WTC11 (cell line): ENCODE results near the gene CTDNEP1. TPM values are rescaled to one million over a fixed set of nuclear protein-coding genes. Genes with fewer than 3 reads are reported as not detected.

Experiments used
- ATAC-seq: fragments of 200-7000 bp; cut with Tn5 transposase; 2 replicates; pipeline ENCODE4 v1.10.0; 2021; ENCODE audit warnings: mild to moderate bottlenecking, moderate library complexity
- CTCF ChIA-PET: fragments of 300-600 bp; sonication (Branson Sonifier 250); formaldehyde crosslinking; loops from one replicate; lab custom pipeline; 2021; ENCODE audit warnings: antibody characterized with exemption; lab: Charles Lee
- POLR2A ChIA-PET: fragments of 350-600 bp; sonication (Branson Sonifier 250); formaldehyde crosslinking; loops from one replicate; lab custom pipeline; 2021; ENCODE audit warnings: antibody characterized with exemption; lab: Charles Lee
- DNase-seq: peaks from one replicate; pipeline ENCODE4 v3.0.0; 2021; ENCODE audit warnings: low spot score
- H3K27ac Mint-ChIP-seq: 2 replicates; pipeline ENCODE4 v1.8.0; 2021; ENCODE audit warnings: mixed read lengths
- H3K27me3 Mint-ChIP-seq: 2 replicates; pipeline ENCODE4 v1.8.0; 2021; ENCODE audit warnings: low read depth, mild to moderate bottlenecking, moderate library complexity, mixed read lengths
- H3K36me3 Mint-ChIP-seq: 2 replicates; pipeline ENCODE4 v1.8.0; 2021; ENCODE audit warnings: mixed read lengths
- H3K4me1 Mint-ChIP-seq: 2 replicates; pipeline ENCODE4 v1.8.0; 2022; ENCODE audit warnings: mixed read lengths
- H3K4me3 Mint-ChIP-seq: 2 replicates; pipeline ENCODE4 v1.8.0; 2021; ENCODE audit warnings: mild to moderate bottlenecking, moderate library complexity, mixed read lengths
- H3K9me3 Mint-ChIP-seq: 2 replicates; pipeline ENCODE4 v1.8.0; 2021; ENCODE audit warnings: mixed read lengths
- ELF4 ChIP-seq: sonication (generic); formaldehyde crosslinking; IDR thresholded peaks from 2 replicates; pipeline ENCODE4 v1.8.1; 2022; ENCODE audit warnings: low read depth, mild to moderate bottlenecking, moderate library complexity, missing genetic modification reagents
- FOXP1 ChIP-seq: sonication (generic); formaldehyde crosslinking; IDR thresholded peaks from 2 replicates; pipeline ENCODE4 v1.8.0; 2022; ENCODE audit warnings: missing genetic modification reagents, mild to moderate bottlenecking, moderate library complexity, borderline replicate concordance
- NR1H2 ChIP-seq: sonication (generic); formaldehyde crosslinking; IDR thresholded peaks from 2 replicates; pipeline ENCODE4 v1.9.0; 2021; ENCODE audit warnings: mild to moderate bottlenecking, moderate library complexity, missing genetic modification reagents
- OVOL2 ChIP-seq: fragments of 250-450 bp; sonication (Bioruptor Pico); IDR thresholded peaks from 2 replicates; pipeline ENCODE4 v1.9.0; 2021; ENCODE audit warnings: mild to moderate bottlenecking, borderline replicate concordance
- PREB ChIP-seq: sonication (generic); formaldehyde crosslinking; IDR thresholded peaks from 2 replicates; pipeline ENCODE4 v1.8.1; 2022; ENCODE audit warnings: mild to moderate bottlenecking, missing genetic modification reagents, moderate library complexity, borderline replicate concordance
- SMAD4 ChIP-seq: sonication (generic); formaldehyde crosslinking; IDR thresholded peaks from 2 replicates; pipeline ENCODE4 v1.8.0; 2022; ENCODE audit warnings: mild to moderate bottlenecking, missing genetic modification reagents
- TCF7 ChIP-seq: sonication (generic); formaldehyde crosslinking; IDR thresholded peaks from 2 replicates; pipeline ENCODE4 v1.8.0; 2022; ENCODE audit warnings: mild to moderate bottlenecking, low read depth, missing genetic modification reagents, moderate library complexity
- TEAD4 ChIP-seq: sonication (generic); formaldehyde crosslinking; IDR thresholded peaks from 2 replicates; pipeline ENCODE4 v1.8.0; 2022; ENCODE audit warnings: mild to moderate bottlenecking, missing genetic modification reagents
- ZNF416 ChIP-seq: fragments of 250-450 bp; sonication (Bioruptor Pico); IDR thresholded peaks from 2 replicates; pipeline ENCODE4 v1.9.0; 2021; ENCODE audit warnings: mild to moderate bottlenecking, inconsistent platforms
- ZNF532 ChIP-seq: fragments of 250-450 bp; sonication (Bioruptor Pico); IDR thresholded peaks from 2 replicates; pipeline ENCODE4 v1.9.0; 2021; ENCODE audit warnings: mild to moderate bottlenecking, borderline replicate concordance
- total RNA-seq: library from RNA; stranded (reverse); gene quantifications from 3 replicates; pipeline ENCODE4 v1.2.3, GENCODE V29; 2021
- TF ChIP-seq, protein P1 (sequence below): fragments of 250-450 bp; sonication (Bioruptor Pico); IDR thresholded peaks from 2 replicates; pipeline ENCODE4 v1.9.0; 2021; ENCODE audit warnings: moderate library complexity, mild to moderate bottlenecking, inconsistent platforms, borderline replicate concordance
- TF ChIP-seq, protein P2 (sequence below): sonication (generic); formaldehyde crosslinking; IDR thresholded peaks from 2 replicates; pipeline ENCODE4 v1.8.1; 2023; ENCODE audit warnings: mild to moderate bottlenecking, moderate library complexity, missing genetic modification reagents

The CTDNEP1 gene
- total RNA-seq, 1 experiment from 2014 or later = 127 TPM

GRCh38 chr17:7283471-7284216 is 32.1 kb upstream of the CTDNEP1 start (continued):
- TF ChIP-seq ZNF532 (CRISPR knock-in tag) (no peak), FOXP1 (CRISPR knock-in tag) (no peak), TCF7 (CRISPR knock-in tag) (no peak), PREB (no peak), TEAD4 (CRISPR knock-in tag) (no peak), SMAD4 (no peak)
- TF ChIP-seq, protein P1, sequence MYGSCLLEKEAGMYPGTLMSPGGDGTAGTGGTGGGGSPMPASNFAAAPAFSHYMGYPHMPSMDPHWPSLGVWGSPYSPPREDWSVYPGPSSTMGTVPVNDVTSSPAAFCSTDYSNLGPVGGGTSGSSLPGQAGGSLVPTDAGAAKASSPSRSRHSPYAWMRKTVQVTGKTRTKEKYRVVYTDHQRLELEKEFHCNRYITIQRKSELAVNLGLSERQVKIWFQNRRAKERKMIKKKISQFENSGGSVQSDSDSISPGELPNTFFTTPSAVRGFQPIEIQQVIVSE = no peak

- ATAC-seq (no peak), DNase-seq (no peak)
- TF ChIP-seq NR1H2 (CRISPR knock-in tag) (no peak), ELF4 (CRISPR knock-in tag) (no peak), OVOL2 (CRISPR knock-in tag) (no peak), ZNF416 (CRISPR knock-in tag) (no peak)
- TF ChIP-seq, protein P2, sequence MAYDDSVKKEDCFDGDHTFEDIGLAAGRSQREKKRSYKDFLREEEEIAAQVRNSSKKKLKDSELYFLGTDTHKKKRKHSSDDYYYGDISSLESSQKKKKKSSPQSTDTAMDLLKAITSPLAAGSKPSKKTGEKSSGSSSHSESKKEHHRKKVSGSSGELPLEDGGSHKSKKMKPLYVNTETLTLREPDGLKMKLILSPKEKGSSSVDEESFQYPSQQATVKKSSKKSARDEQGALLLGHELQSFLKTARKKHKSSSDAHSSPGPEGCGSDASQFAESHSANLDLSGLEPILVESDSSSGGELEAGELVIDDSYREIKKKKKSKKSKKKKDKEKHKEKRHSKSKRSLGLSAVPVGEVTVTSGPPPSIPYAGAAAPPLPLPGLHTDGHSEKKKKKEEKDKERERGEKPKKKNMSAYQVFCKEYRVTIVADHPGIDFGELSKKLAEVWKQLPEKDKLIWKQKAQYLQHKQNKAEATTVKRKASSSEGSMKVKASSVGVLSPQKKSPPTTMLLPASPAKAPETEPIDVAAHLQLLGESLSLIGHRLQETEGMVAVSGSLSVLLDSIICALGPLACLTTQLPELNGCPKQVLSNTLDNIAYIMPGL (CRISPR knock-in tag) = no peak
- H3K27ac Mint-ChIP-seq = no peak overlapping the region
- peak overlapping the region; percentile 82 for H3K4me3 Mint-ChIP-seq
- peaks cover 20% of the 10 kb centered on the region for H3K4me1 Mint-ChIP-seq
- H3K36me3 Mint-ChIP-seq = no peaks in the 10 kb centered on the region
- ChIA-PET POLR2A (interaction anchor here (1.1 to 1.7 kb wide), 3 partner anchors 11 to 65 kb away, joined by 3 to 4 read pairs (median 3); no protein-coding TSS in a partner anchor), CTCF (interaction anchor here (0.6 to 7.0 kb wide), 8 partner anchors 14 to 237 kb away, joined by 3 to 119 read pairs (median 8); partner anchors contain the start of genes GABARAP and TMEM95)
- peaks cover 21% of the 10 kb centered on the region for H3K27me3 Mint-ChIP-seq
- no peaks in the 10 kb centered on the region for H3K9me3 Mint-ChIP-seq
These were observed 31.3 kb upstream of the CTDNEP1 start for GRCh38 chr17:7282752-7283321.
